Hepatocyte (in vitro differentiated cells): ENCODE results near the gene LIN28B. TPM values are rescaled to one million over a fixed set of nuclear protein-coding genes. Genes with fewer than 3 reads are reported as not detected.
"Not testable (repeated sequence)": the region's sequence is repeated elsewhere in the genome, so short reads cannot be mapped to it uniquely, and the experiment has no call there.

Experiments used
- DNase-seq: peaks from one replicate; pipeline ENCODE4 v3.0.0-alpha.2; 2016; ENCODE audit warnings: low spot score
- H2AFZ ChIP-seq: fragments of 200-600 bp; sonication (generic); 2 replicates; pipeline ENCODE4 v1.6.0; 2016; ENCODE audit warnings: antibody characterized with exemption, mild to moderate bottlenecking
- H3K27ac ChIP-seq: fragments of 200-600 bp; sonication (generic); 2 replicates; pipeline ENCODE4 v1.5.1; 2016; ENCODE audit warnings: mild to moderate bottlenecking
- H3K27me3 ChIP-seq: fragments of 200-600 bp; sonication (generic); 2 replicates; pipeline ENCODE4 v1.6.1; 2016
- H3K36me3 ChIP-seq: fragments of 200-600 bp; sonication (generic); replicated peaks from 2 replicates; pipeline ENCODE4 v1.5.1; 2016; ENCODE audit warnings: low read depth; ENCODE audit not compliant: insufficient read depth
- H3K4me1 ChIP-seq: fragments of 200-600 bp; sonication (generic); 2 replicates; pipeline ENCODE4 v1.5.1; 2016; ENCODE audit warnings: mild to moderate bottlenecking, moderate library complexity; ENCODE audit not compliant: insufficient read depth
- H3K4me2 ChIP-seq: fragments of 200-600 bp; sonication (generic); 2 replicates; pipeline ENCODE4 v1.6.0; 2016
- H3K4me3 ChIP-seq: fragments of 200-600 bp; sonication (generic); 2 replicates; pipeline ENCODE4 v1.5.1; 2016; ENCODE audit warnings: mild to moderate bottlenecking
- H3K79me2 ChIP-seq: fragments of 200-600 bp; sonication (generic); 2 replicates; pipeline ENCODE4 v1.6.0; 2017; ENCODE audit warnings: mild to moderate bottlenecking
- H3K9me2 ChIP-seq: fragments of 200-600 bp; sonication (generic); replicated peaks from 2 replicates; pipeline ENCODE4 v1.6.0; 2017; ENCODE audit warnings: mild to moderate bottlenecking; ENCODE audit not compliant: insufficient read depth
- H3K9me3 ChIP-seq: fragments of 200-600 bp; sonication (generic); 2 replicates; pipeline ENCODE4 v1.5.1; 2016; ENCODE audit warnings: low read depth, mild to moderate bottlenecking
- H4K20me1 ChIP-seq: fragments of 200-600 bp; sonication (generic); 2 replicates; pipeline ENCODE4 v1.6.0; 2016; ENCODE audit warnings: mild to moderate bottlenecking; ENCODE audit not compliant: insufficient read depth, poor library complexity, severe bottlenecking
- EZH2 ChIP-seq: fragments of 200-600 bp; sonication (generic); IDR thresholded peaks from 2 replicates; pipeline ENCODE4 v1.6.1; 2016; ENCODE audit warnings: antibody characterized with exemption, mild to moderate bottlenecking, borderline replicate concordance
- EZH2phosphoT487 ChIP-seq: fragments of 200-600 bp; sonication (generic); IDR thresholded peaks from one replicate; pipeline ENCODE4 v1.6.1; 2018; ENCODE audit warnings: antibody characterized with exemption, mild to moderate bottlenecking, low read depth, moderate library complexity; ENCODE audit not compliant: unreplicated experiment, severe bottlenecking
- WGBS: methylation state at CpG from one replicate; pipeline ENCODE4 v1.1.6; 2016; ENCODE audit warnings: low lambda C conversion rate; ENCODE audit errors: missing lambda C conversion rate; 5-methylcytosine and 5-hydroxymethylcytosine counted together
- polyA plus RNA-seq: library from polyadenylated mRNA; unstranded; fragments of >200 nt; fragmentation: Nextera tagmentation; extraction: Ambion mirVana; gene quantifications from 2 replicates; pipeline ENCODE4 v1.2.1, GENCODE V29; 2016
- total RNA-seq: library from RNA; depleted of rRNA; stranded (reverse); fragments of >200 nt; gene quantifications from 2 replicates; pipeline ENCODE4 v1.2.3, GENCODE V29; 2014
- TF ChIP-seq, protein P1 (sequence below): fragments of 200-600 bp; sonication (generic); IDR thresholded peaks from 2 replicates; pipeline ENCODE4 v1.5.1; 2016; ENCODE audit warnings: antibody characterized with exemption, mild to moderate bottlenecking; ENCODE audit not compliant: poor library complexity

Gene LIN28B
- total and polyA plus RNA-seq, 2 experiments from 2014 or later = 1.8 to 8.9 TPM

- TF ChIP-seq EZH2 (no peak), EZH2phosphoT487 (no peak)
- TF ChIP-seq, protein P1, sequence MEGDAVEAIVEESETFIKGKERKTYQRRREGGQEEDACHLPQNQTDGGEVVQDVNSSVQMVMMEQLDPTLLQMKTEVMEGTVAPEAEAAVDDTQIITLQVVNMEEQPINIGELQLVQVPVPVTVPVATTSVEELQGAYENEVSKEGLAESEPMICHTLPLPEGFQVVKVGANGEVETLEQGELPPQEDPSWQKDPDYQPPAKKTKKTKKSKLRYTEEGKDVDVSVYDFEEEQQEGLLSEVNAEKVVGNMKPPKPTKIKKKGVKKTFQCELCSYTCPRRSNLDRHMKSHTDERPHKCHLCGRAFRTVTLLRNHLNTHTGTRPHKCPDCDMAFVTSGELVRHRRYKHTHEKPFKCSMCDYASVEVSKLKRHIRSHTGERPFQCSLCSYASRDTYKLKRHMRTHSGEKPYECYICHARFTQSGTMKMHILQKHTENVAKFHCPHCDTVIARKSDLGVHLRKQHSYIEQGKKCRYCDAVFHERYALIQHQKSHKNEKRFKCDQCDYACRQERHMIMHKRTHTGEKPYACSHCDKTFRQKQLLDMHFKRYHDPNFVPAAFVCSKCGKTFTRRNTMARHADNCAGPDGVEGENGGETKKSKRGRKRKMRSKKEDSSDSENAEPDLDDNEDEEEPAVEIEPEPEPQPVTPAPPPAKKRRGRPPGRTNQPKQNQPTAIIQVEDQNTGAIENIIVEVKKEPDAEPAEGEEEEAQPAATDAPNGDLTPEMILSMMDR = no peak
- no peaks in the 10 kb centered on the region for H4K20me1 ChIP-seq
- no peak overlapping the region for H3K27ac ChIP-seq
- H3K79me2 ChIP-seq = no peaks in the 10 kb centered on the region
- no peaks in the 10 kb centered on the region for H3K27me3 ChIP-seq
- 26% methylated on average over 1 of the region's 1 CpG for WGBS
- no peaks in the 10 kb centered on the region for H3K36me3 ChIP-seq
- H3K9me3 ChIP-seq = no peaks in the 10 kb centered on the region
- H3K9me2 ChIP-seq = no peaks in the 10 kb centered on the region
- H3K4me2 ChIP-seq = no peak overlapping the region
- no peak overlapping the region for H3K4me3 ChIP-seq
- no peak overlapping the region for H2AFZ ChIP-seq
- DNase-seq = no peak
- no peaks in the 10 kb centered on the region for H3K4me1 ChIP-seq
Observed at GRCh38 chr6:105001906-105002305, 45.0 kb downstream of the LIN28B start.

DNA sequence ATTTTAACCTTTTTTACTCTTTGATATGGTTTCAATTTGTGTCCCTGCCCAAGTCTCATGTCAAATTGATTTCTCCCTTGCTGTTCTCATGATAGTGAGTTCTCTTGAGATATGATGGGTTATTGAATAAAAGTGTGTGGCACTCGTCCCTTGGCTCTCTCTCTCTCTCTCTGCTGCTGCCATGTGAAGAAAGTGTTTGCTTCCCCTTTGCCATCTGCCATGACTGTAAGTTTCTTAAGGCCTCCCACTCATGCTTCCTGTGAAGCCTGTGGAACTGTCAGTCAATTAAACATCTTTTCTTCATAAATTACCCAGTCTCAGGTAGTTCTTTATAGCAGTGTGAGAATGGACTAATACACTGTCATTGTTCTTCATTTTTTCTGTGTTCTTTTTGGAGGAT is 48.5 kb downstream of the LIN28B start:
- DNase-seq = no peak
- no peaks in the 10 kb centered on the region for H3K9me3 ChIP-seq
- H3K36me3 ChIP-seq = no peaks in the 10 kb centered on the region
- no peak overlapping the region for H3K27ac ChIP-seq
- WGBS = 88% methylated on average over 1 of the region's 1 CpG
- no peaks in the 10 kb centered on the region for H3K27me3 ChIP-seq
- no peaks in the 10 kb centered on the region for H3K4me1 ChIP-seq
- no peak overlapping the region for H2AFZ ChIP-seq
- H4K20me1 ChIP-seq = no peaks in the 10 kb centered on the region
- no peak overlapping the region for H3K4me2 ChIP-seq
- no peak for TF ChIP-seq EZH2
- TF ChIP-seq EZH2phosphoT487 = no peak
- TF ChIP-seq, protein P1 = no peak
- no peaks in the 10 kb centered on the region for H3K9me2 ChIP-seq
- H3K4me3 ChIP-seq = no peak overlapping the region
- H3K79me2 ChIP-seq = peaks cover 5% of the 10 kb centered on the region

GRCh38 chr6:105013459-105013858 is 56.6 kb downstream of the LIN28B start:
- H3K27me3 ChIP-seq, H3K4me3 ChIP-seq, DNase-seq, H3K4me2 ChIP-seq, H2AFZ ChIP-seq, H3K9me3 ChIP-seq, H3K9me2 ChIP-seq, H4K20me1 ChIP-seq, H3K36me3 ChIP-seq, H3K27ac ChIP-seq, H3K79me2 ChIP-seq, H3K4me1 ChIP-seq: not testable (repeated sequence)
- 97% methylated on average over 4 of the region's 4 CpGs for WGBS

- peaks cover 8% of the 10 kb centered on the region for H3K79me2 ChIP-seq
- H2AFZ ChIP-seq = no peak overlapping the region
- H3K9me3 ChIP-seq = no peaks in the 10 kb centered on the region
- no peak for DNase-seq
- H3K4me3 ChIP-seq = no peak overlapping the region
- no peaks in the 10 kb centered on the region for H4K20me1 ChIP-seq
- no peaks in the 10 kb centered on the region for H3K36me3 ChIP-seq
- TF ChIP-seq, protein P1 = no peak
- TF ChIP-seq EZH2phosphoT487 (no peak), EZH2 (no peak)
- H3K27me3 ChIP-seq = no peaks in the 10 kb centered on the region
- WGBS = 93% methylated on average over 3 of the region's 3 CpGs
- no peak overlapping the region for H3K4me2 ChIP-seq
- no peak overlapping the region for H3K27ac ChIP-seq
- H3K9me2 ChIP-seq = no peaks in the 10 kb centered on the region
- H3K4me1 ChIP-seq = no peaks in the 10 kb centered on the region
Observed at GRCh38 chr6:105014448-105014847, 57.5 kb downstream of the LIN28B start.
